GM12878 (cell line): ENCODE measurements around the gene CLECL1.

Experiments
- CHD1 ChIP-seq: IDR thresholded peaks from 2 replicates; pipeline ENCODE4 v1.6.1; 2012; ENCODE audit warnings: low read depth, low read length, improper control_type of control experiment
- CHD4 ChIP-seq: fragments of 200-600 bp; sonication (generic); IDR thresholded peaks from 2 replicates; pipeline ENCODE4 v1.6.1; 2016; ENCODE audit warnings: mild to moderate bottlenecking
- MTA2 ChIP-seq: fragments of 450-650 bp; IDR thresholded peaks from 2 replicates; pipeline ENCODE4 v1.6.1; 2016; ENCODE audit warnings: low read depth, mild to moderate bottlenecking, moderate library complexity
- MYC ChIP-seq: IDR thresholded peaks from 2 replicates; pipeline ENCODE4 v1.6.1; 2011; ENCODE audit warnings: mild to moderate bottlenecking, low read length, moderate library complexity, inconsistent platforms; ENCODE audit not compliant: insufficient read depth, insufficient replicate concordance, insufficient read length, severe bottlenecking
- NFYA ChIP-seq: IDR thresholded peaks from 2 replicates; pipeline ENCODE4 v1.6.1; 2011; ENCODE audit warnings: low read depth, mild to moderate bottlenecking, low read length, improper control_type of control experiment, borderline replicate concordance
- PAX5 ChIP-seq: IDR thresholded peaks from 2 replicates; pipeline ENCODE4 v1.6.1; 2011; ENCODE audit warnings: low read depth, low read length, borderline replicate concordance
- POLR2A ChIP-seq: IDR thresholded peaks from 2 replicates; pipeline ENCODE4 v1.6.1; 2011; ENCODE audit warnings: low read depth, mild to moderate bottlenecking, low read length
- POLR2AphosphoS5 ChIP-seq: IDR thresholded peaks from 2 replicates; pipeline ENCODE4 v1.6.1; 2011; ENCODE audit warnings: mild to moderate bottlenecking, low read length, inconsistent platforms
- SMC3 ChIP-seq: IDR thresholded peaks from 2 replicates; pipeline ENCODE4 v1.6.1; 2011; ENCODE audit warnings: low read length, improper control_type of control experiment, borderline replicate concordance
- SPI1 ChIP-seq: IDR thresholded peaks from 2 replicates; pipeline ENCODE4 v1.6.1; 2011; ENCODE audit warnings: low read depth, mild to moderate bottlenecking, low read length, moderate library complexity, borderline replicate concordance; ENCODE audit not compliant: insufficient read depth
- TF ChIP-seq, protein P1 (sequence below), 3 experiments: IDR thresholded peaks in 2 of 3; conservative IDR thresholded peaks in 1 of 3; 2 replicates each; pipeline ENCODE4 v1.5.1; 2011; ENCODE audit warnings: low read depth in 3 of 3, low read length in 3 of 3, mild to moderate bottlenecking in 3 of 3, control low read depth in 2 of 3, moderate library complexity in 2 of 3, inconsistent platforms in 1 of 3, mixed read lengths in 1 of 3; ENCODE audit not compliant: control insufficient read depth in 2 of 3, insufficient read depth in 1 of 3; ENCODE audit errors: extremely low read depth in 1 of 3
- TF ChIP-seq, protein P2 (sequence below): fragments of 450-650 bp; formaldehyde crosslinking; IDR thresholded peaks from 2 replicates; pipeline ENCODE4 v1.4.0; 2020; ENCODE audit warnings: mild to moderate bottlenecking, moderate library complexity

DNA sequence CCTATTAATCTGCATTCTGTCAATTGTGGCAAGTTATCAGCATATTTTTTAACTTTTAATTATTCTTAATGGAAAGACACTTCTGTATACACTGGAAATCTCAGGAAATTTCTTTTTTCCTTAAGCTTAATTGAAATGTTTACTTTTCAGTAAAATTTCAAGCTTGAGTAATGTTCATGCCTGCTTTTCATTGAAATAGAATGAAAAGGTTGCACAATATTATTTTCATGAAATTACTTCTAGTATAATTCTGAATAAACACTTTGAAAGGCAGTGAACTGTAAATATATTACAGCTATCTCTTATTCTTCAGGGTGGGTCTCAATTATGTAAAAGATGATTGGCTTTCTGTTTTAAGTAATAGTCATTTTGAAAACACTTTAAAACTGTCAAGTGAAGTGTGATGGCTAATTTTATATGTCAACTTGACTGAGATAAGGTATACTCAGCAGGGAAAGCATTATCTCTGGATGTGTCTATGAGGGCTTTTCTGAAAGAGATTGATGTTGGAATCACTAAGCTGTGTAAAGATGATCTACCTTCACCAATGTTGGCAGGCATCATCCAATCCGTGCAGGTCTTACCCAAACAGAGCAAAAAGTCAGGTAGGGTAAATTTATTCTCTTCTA is 33.5 kb downstream of the CLECL1 start:
- TF ChIP-seq, protein P1, sequence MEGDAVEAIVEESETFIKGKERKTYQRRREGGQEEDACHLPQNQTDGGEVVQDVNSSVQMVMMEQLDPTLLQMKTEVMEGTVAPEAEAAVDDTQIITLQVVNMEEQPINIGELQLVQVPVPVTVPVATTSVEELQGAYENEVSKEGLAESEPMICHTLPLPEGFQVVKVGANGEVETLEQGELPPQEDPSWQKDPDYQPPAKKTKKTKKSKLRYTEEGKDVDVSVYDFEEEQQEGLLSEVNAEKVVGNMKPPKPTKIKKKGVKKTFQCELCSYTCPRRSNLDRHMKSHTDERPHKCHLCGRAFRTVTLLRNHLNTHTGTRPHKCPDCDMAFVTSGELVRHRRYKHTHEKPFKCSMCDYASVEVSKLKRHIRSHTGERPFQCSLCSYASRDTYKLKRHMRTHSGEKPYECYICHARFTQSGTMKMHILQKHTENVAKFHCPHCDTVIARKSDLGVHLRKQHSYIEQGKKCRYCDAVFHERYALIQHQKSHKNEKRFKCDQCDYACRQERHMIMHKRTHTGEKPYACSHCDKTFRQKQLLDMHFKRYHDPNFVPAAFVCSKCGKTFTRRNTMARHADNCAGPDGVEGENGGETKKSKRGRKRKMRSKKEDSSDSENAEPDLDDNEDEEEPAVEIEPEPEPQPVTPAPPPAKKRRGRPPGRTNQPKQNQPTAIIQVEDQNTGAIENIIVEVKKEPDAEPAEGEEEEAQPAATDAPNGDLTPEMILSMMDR (IDR thresholded peaks at IDR 0.05 in 2 of 3, conservative IDR thresholded peaks at IDR 0.05 in 1 of 3; ENCODE audit: control insufficient read depth in 2 of 3, extremely low read depth in 1 of 3, insufficient read depth in 1 of 3, low read depth in 3 of 3, low read length in 3 of 3) = no peak
- no peak for TF ChIP-seq MYC
- no peak for TF ChIP-seq PAX5
- no peak for TF ChIP-seq SMC3
- TF ChIP-seq POLR2A = no peak
- TF ChIP-seq CHD1 = no peak
- TF ChIP-seq NFYA = no peak
- TF ChIP-seq MTA2 = no peak
- TF ChIP-seq CHD4 = no peak
- no peak for TF ChIP-seq SPI1
- TF ChIP-seq, protein P2, sequence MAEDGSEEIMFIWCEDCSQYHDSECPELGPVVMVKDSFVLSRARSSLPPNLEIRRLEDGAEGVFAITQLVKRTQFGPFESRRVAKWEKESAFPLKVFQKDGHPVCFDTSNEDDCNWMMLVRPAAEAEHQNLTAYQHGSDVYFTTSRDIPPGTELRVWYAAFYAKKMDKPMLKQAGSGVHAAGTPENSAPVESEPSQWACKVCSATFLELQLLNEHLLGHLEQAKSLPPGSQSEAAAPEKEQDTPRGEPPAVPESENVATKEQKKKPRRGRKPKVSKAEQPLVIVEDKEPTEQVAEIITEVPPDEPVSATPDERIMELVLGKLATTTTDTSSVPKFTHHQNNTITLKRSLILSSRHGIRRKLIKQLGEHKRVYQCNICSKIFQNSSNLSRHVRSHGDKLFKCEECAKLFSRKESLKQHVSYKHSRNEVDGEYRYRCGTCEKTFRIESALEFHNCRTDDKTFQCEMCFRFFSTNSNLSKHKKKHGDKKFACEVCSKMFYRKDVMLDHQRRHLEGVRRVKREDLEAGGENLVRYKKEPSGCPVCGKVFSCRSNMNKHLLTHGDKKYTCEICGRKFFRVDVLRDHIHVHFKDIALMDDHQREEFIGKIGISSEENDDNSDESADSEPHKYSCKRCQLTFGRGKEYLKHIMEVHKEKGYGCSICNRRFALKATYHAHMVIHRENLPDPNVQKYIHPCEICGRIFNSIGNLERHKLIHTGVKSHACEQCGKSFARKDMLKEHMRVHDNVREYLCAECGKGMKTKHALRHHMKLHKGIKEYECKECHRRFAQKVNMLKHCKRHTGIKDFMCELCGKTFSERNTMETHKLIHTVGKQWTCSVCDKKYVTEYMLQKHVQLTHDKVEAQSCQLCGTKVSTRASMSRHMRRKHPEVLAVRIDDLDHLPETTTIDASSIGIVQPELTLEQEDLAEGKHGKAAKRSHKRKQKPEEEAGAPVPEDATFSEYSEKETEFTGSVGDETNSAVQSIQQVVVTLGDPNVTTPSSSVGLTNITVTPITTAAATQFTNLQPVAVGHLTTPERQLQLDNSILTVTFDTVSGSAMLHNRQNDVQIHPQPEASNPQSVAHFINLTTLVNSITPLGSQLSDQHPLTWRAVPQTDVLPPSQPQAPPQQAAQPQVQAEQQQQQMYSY (CRISPR knock-in tag) = no peak
- TF ChIP-seq POLR2AphosphoS5 = no peak
